Activated naive CD8-positive, alpha-beta T cell treated with anti-CD3 and anti-CD28 coated beads, Interleukin-2, amount 50 U/mL, for 24 hours (primary cell): ENCODE measurements around the gene TRPC4AP.
"Not testable (repeated sequence)": the region's sequence is repeated elsewhere in the genome, so short reads cannot be mapped to it uniquely, and the experiment has no call there.

Experiments
- ATAC-seq: fragments of 150-1000 bp; cut with Tn5 transposase; one replicate; pipeline ENCODE4 v1.10.0; 2021
- DNase-seq: peaks from one replicate; pipeline ENCODE4 v3.0.0; 2021
- H3K27ac Mint-ChIP-seq: one replicate; pipeline ENCODE4 v1.8.0; 2021; ENCODE audit warnings: mild to moderate bottlenecking, mixed read lengths
- H3K27me3 Mint-ChIP-seq: one replicate; pipeline ENCODE4 v1.8.0; 2021; ENCODE audit warnings: mixed read lengths
- H3K36me3 Mint-ChIP-seq: one replicate; pipeline ENCODE4 v1.8.0; 2021; ENCODE audit warnings: low read depth, mixed read lengths
- H3K4me1 Mint-ChIP-seq: one replicate; pipeline ENCODE4 v1.8.0; 2021; ENCODE audit warnings: mixed read lengths
- H3K4me3 Mint-ChIP-seq: one replicate; pipeline ENCODE4 v1.8.0; 2021; ENCODE audit warnings: mild to moderate bottlenecking, moderate library complexity, mixed read lengths
- H3K9me3 Mint-ChIP-seq: one replicate; pipeline ENCODE4 v1.8.0; 2021; ENCODE audit warnings: mixed read lengths

TRPC4AP gene

GRCh38 chr20:35055445-35056276 is 36.9 kb downstream of the TRPC4AP start:
- Mint-ChIP-seq H3K36me3 (peaks cover 35% of the 10 kb centered on the region), H3K9me3 (no peaks in the 10 kb centered on the region), H3K4me3 (no peak overlapping the region), H3K27me3 (no peaks in the 10 kb centered on the region), H3K4me1 (peaks cover 21% of the 10 kb centered on the region), H3K27ac (peak overlapping the region; percentile 76)
- DNase-seq (no peak), ATAC-seq (no peak)

GRCh38 chr20:35054814-35055213 is 37.8 kb downstream of the TRPC4AP start:
- peaks cover 31% of the 10 kb centered on the region for H3K36me3 Mint-ChIP-seq

GRCh38 chr20:35052616-35053015 is 40.0 kb downstream of the TRPC4AP start:
- not testable (repeated sequence) for H3K9me3 Mint-ChIP-seq, H3K27me3 Mint-ChIP-seq, H3K27ac Mint-ChIP-seq, H3K4me3 Mint-ChIP-seq, ATAC-seq, DNase-seq
- H3K36me3 Mint-ChIP-seq = peaks cover 43% of the 10 kb centered on the region
- peaks cover 17% of the 10 kb centered on the region for H3K4me1 Mint-ChIP-seq

More at GRCh38 chr20:35054814-35055213, 37.8 kb downstream of the TRPC4AP start:
- Mint-ChIP-seq H3K4me1 (peaks cover 21% of the 10 kb centered on the region), H3K9me3 (no peaks in the 10 kb centered on the region), H3K27ac (no peak overlapping the region), H3K4me3 (no peak overlapping the region), H3K27me3 (no peaks in the 10 kb centered on the region)
- DNase-seq (no peak), ATAC-seq (no peak)

GRCh38 chr20:35049776-35050352 is 42.7 kb downstream of the TRPC4AP start:
- ATAC-seq (no peak), DNase-seq (no peak)
- Mint-ChIP-seq H3K9me3 (no peaks in the 10 kb centered on the region), H3K4me1 (peaks cover 2% of the 10 kb centered on the region), H3K36me3 (peaks cover 37% of the 10 kb centered on the region), H3K27ac (no peak overlapping the region), H3K27me3 (no peaks in the 10 kb centered on the region), H3K4me3 (no peak overlapping the region)

GRCh38 chr20:35048739-35049138 is 43.9 kb downstream of the TRPC4AP start:
- peaks cover 31% of the 10 kb centered on the region for H3K36me3 Mint-ChIP-seq

GRCh38 chr20:35042268-35042667 is 50.3 kb downstream of the TRPC4AP start:
- DNase-seq = no peak
- no peak overlapping the region for H3K4me3 Mint-ChIP-seq
- ATAC-seq = no peak
- no peak overlapping the region for H3K27ac Mint-ChIP-seq
- no peaks in the 10 kb centered on the region for H3K27me3 Mint-ChIP-seq
- H3K4me1 Mint-ChIP-seq = peaks cover 4% of the 10 kb centered on the region
- no peaks in the 10 kb centered on the region for H3K9me3 Mint-ChIP-seq
- H3K36me3 Mint-ChIP-seq = peaks cover 14% of the 10 kb centered on the region

More at GRCh38 chr20:35048739-35049138, 43.9 kb downstream of the TRPC4AP start:
- ATAC-seq (no peak), DNase-seq (no peak)
- no peaks in the 10 kb centered on the region for H3K4me1 Mint-ChIP-seq
- H3K27ac Mint-ChIP-seq = no peak overlapping the region
- no peaks in the 10 kb centered on the region for H3K9me3 Mint-ChIP-seq
- no peak overlapping the region for H3K4me3 Mint-ChIP-seq
- H3K27me3 Mint-ChIP-seq = no peaks in the 10 kb centered on the region

- peaks cover 4% of the 10 kb centered on the region for H3K4me1 Mint-ChIP-seq
- no peak overlapping the region for H3K4me3 Mint-ChIP-seq
- H3K36me3 Mint-ChIP-seq = peaks cover 12% of the 10 kb centered on the region
- ATAC-seq = no peak
- DNase-seq = no peak
- H3K27ac Mint-ChIP-seq = no peak overlapping the region
- no peaks in the 10 kb centered on the region for H3K9me3 Mint-ChIP-seq
- H3K27me3 Mint-ChIP-seq = no peaks in the 10 kb centered on the region
Observed at GRCh38 chr20:35040646-35041045, 52.0 kb downstream of the TRPC4AP start.

GRCh38 chr20:35039846-35040489 is 52.6 kb downstream of the TRPC4AP start:
- peaks cover 15% of the 10 kb centered on the region for H3K36me3 Mint-ChIP-seq
- H3K4me3 Mint-ChIP-seq = no peak overlapping the region

GRCh38 chr20:35039146-35039545 is 53.5 kb downstream of the TRPC4AP start:
- Mint-ChIP-seq H3K9me3 (no peaks in the 10 kb centered on the region), H3K4me1 (peaks cover 4% of the 10 kb centered on the region)

More at GRCh38 chr20:35039846-35040489, 52.6 kb downstream of the TRPC4AP start:
- Mint-ChIP-seq H3K27ac (peak overlapping the region; percentile 46), H3K9me3 (no peaks in the 10 kb centered on the region), H3K27me3 (no peaks in the 10 kb centered on the region), H3K4me1 (peaks cover 4% of the 10 kb centered on the region)
- no peak for DNase-seq
- ATAC-seq = no peak

GRCh38 chr20:35034145-35034544 is 58.5 kb downstream of the TRPC4AP start:
- Mint-ChIP-seq H3K27ac (no peak overlapping the region), H3K4me3 (no peak overlapping the region), H3K36me3 (peaks cover 37% of the 10 kb centered on the region), H3K27me3 (no peaks in the 10 kb centered on the region), H3K4me1 (no peaks in the 10 kb centered on the region), H3K9me3 (no peaks in the 10 kb centered on the region)
- DNase-seq (no peak), ATAC-seq (no peak)

More at GRCh38 chr20:35039146-35039545, 53.5 kb downstream of the TRPC4AP start:
- ATAC-seq (no peak), DNase-seq (no peak)
- no peak overlapping the region for H3K4me3 Mint-ChIP-seq
- H3K27ac Mint-ChIP-seq = peak overlapping the region; percentile 10
- H3K36me3 Mint-ChIP-seq = peaks cover 19% of the 10 kb centered on the region
- no peaks in the 10 kb centered on the region for H3K27me3 Mint-ChIP-seq

- no peak overlapping the region for H3K4me3 Mint-ChIP-seq
- no peaks in the 10 kb centered on the region for H3K4me1 Mint-ChIP-seq
- H3K27ac Mint-ChIP-seq = no peak overlapping the region
- H3K9me3 Mint-ChIP-seq = no peaks in the 10 kb centered on the region
- peaks cover 35% of the 10 kb centered on the region for H3K36me3 Mint-ChIP-seq
- no peak for DNase-seq
- ATAC-seq = no peak
- H3K27me3 Mint-ChIP-seq = no peaks in the 10 kb centered on the region
Observed at GRCh38 chr20:35030136-35030535, 62.5 kb downstream of the TRPC4AP start.

GRCh38 chr20:35027301-35027700 is 65.3 kb downstream of the TRPC4AP start:
- peaks cover 17% of the 10 kb centered on the region for H3K36me3 Mint-ChIP-seq
- no peaks in the 10 kb centered on the region for H3K27me3 Mint-ChIP-seq
- no peak overlapping the region for H3K4me3 Mint-ChIP-seq
- ATAC-seq (no peak), DNase-seq (no peak)
- H3K27ac Mint-ChIP-seq = no peak overlapping the region
- H3K4me1 Mint-ChIP-seq = no peaks in the 10 kb centered on the region
- H3K9me3 Mint-ChIP-seq = no peaks in the 10 kb centered on the region

GRCh38 chr20:35025116-35025515 is 67.5 kb downstream of the TRPC4AP start:
- H3K4me3 Mint-ChIP-seq = no peak overlapping the region
- no peaks in the 10 kb centered on the region for H3K27me3 Mint-ChIP-seq
- no peaks in the 10 kb centered on the region for H3K9me3 Mint-ChIP-seq
- H3K36me3 Mint-ChIP-seq = peaks cover 9% of the 10 kb centered on the region
- H3K27ac Mint-ChIP-seq = no peak overlapping the region
- ATAC-seq (no peak), DNase-seq (no peak)
- H3K4me1 Mint-ChIP-seq = no peaks in the 10 kb centered on the region

GRCh38 chr20:35023624-35024023 is 69.0 kb downstream of the TRPC4AP start:
- Mint-ChIP-seq H3K36me3 (peaks cover 9% of the 10 kb centered on the region), H3K9me3 (no peaks in the 10 kb centered on the region), H3K4me1 (no peaks in the 10 kb centered on the region), H3K27me3 (no peaks in the 10 kb centered on the region), H3K27ac (no peak overlapping the region), H3K4me3 (no peak overlapping the region)
- ATAC-seq (no peak), DNase-seq (no peak)

GRCh38 chr20:35021831-35022230 is 70.8 kb downstream of the TRPC4AP start:
- no peaks in the 10 kb centered on the region for H3K27me3 Mint-ChIP-seq
- DNase-seq (no peak), ATAC-seq (no peak)
- no peak overlapping the region for H3K4me3 Mint-ChIP-seq
- H3K36me3 Mint-ChIP-seq = peaks cover 9% of the 10 kb centered on the region
- H3K27ac Mint-ChIP-seq = no peak overlapping the region
- H3K9me3 Mint-ChIP-seq = no peaks in the 10 kb centered on the region
- no peaks in the 10 kb centered on the region for H3K4me1 Mint-ChIP-seq
